Measurements from ENCODE around the gene MAPKBP1.

MAPKBP1 gene

DNA sequence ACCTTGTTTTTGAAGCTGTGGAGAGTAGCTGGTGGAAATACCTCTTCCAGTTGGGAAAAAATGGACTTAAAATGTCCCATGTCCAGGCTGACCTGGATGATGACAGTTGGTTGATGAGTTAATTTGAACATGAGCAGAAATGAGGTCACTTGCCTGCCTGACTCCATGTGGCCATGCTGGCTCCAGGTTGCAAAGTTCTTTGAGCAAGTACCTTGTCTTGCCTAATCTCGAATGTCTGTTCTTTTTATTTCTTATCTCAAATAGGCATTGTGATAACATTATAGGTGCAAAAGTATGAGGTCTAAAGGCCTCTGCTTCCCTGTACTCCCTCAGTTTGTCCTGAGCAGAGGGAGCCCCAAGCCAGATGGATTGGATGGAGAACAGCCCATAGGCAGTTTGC, 9.0 kb downstream of the MAPKBP1 start:
- H3K9ac ChIP-seq (ENCODE audit: low read length) = no peak overlapping the region

DNA sequence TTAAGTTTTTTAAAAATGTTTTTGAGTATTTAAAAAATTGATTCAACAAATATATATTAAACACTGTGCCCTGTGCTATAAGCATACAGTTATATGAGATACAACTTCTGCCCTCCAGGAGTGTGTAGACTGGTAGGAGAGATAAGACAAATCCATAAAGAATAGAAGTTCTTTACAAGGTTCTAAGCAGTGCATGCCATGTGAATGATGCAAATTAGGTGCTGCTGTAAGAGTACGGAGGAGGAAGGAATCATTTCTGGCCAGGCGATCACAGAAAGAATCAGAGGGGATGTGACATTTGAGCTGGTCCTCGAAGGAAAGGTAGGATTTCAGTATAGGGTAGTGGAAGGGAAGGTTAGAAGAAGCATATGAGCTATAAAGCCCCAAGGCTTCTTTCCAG, 14.0 kb downstream of the MAPKBP1 start:
- Histone ChIP-seq H3K36me3 (ENCODE audit: control insufficient read depth, low read depth, low read length) (no peaks in the 10 kb centered on the region), H3K27ac (ENCODE audit: low read length) (no peak overlapping the region), H3K9ac (ENCODE audit: low read length) (no peak overlapping the region), H3K4me3 (ENCODE audit: low read length) (no peak overlapping the region), H3K4me1 (ENCODE audit: control insufficient read depth, low read depth, low read length) (peaks cover 27% of the 10 kb centered on the region), H3K27me3 (ENCODE audit: control insufficient read depth, insufficient read depth, low read length) (no peaks in the 10 kb centered on the region), H3K9me3 (ENCODE audit: control insufficient read depth, low read depth, low read length) (no peaks in the 10 kb centered on the region)

More for the DNA sequence above, 9.0 kb downstream of the MAPKBP1 start:
- Histone ChIP-seq H3K4me1 (ENCODE audit: control insufficient read depth, low read depth, low read length) (peaks cover 18% of the 10 kb centered on the region), H3K36me3 (ENCODE audit: control insufficient read depth, low read depth, low read length) (no peaks in the 10 kb centered on the region), H3K27me3 (ENCODE audit: control insufficient read depth, insufficient read depth, low read length) (no peaks in the 10 kb centered on the region), H3K4me3 (ENCODE audit: low read length) (no peak overlapping the region), H3K9me3 (ENCODE audit: control insufficient read depth, low read depth, low read length) (no peaks in the 10 kb centered on the region), H3K27ac (ENCODE audit: low read length) (no peak overlapping the region)

DNA sequence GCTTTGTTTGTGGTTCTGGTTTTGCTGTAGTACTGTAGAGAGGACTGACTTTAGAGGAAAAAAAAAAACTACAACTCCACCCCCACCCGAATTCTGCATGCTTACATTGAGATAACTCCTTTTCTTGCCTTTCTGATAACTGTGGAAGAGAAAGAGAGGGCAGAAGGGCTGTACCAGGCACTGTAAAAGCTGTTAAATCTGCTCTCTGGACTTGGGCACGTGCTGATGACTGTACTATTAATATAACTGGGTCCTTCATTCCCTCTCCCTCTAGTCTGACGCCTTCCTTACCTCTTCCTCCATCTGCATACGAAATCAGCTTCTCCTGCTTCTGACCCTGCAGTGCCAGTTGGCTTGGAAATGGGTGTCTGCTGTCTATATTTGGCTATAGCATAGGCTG, 15.0 kb downstream of the MAPKBP1 start:
- Histone ChIP-seq H3K27me3 (ENCODE audit: control insufficient read depth, insufficient read depth, low read length) (no peaks in the 10 kb centered on the region), H3K36me3 (ENCODE audit: control insufficient read depth, low read depth, low read length) (no peaks in the 10 kb centered on the region), H3K9ac (ENCODE audit: low read length) (no peak overlapping the region), H3K4me3 (ENCODE audit: low read length) (no peak overlapping the region), H3K4me1 (ENCODE audit: control insufficient read depth, low read depth, low read length) (peaks cover 27% of the 10 kb centered on the region), H3K9me3 (ENCODE audit: control insufficient read depth, low read depth, low read length) (no peaks in the 10 kb centered on the region), H3K27ac (ENCODE audit: low read length) (no peak overlapping the region)

DNA sequence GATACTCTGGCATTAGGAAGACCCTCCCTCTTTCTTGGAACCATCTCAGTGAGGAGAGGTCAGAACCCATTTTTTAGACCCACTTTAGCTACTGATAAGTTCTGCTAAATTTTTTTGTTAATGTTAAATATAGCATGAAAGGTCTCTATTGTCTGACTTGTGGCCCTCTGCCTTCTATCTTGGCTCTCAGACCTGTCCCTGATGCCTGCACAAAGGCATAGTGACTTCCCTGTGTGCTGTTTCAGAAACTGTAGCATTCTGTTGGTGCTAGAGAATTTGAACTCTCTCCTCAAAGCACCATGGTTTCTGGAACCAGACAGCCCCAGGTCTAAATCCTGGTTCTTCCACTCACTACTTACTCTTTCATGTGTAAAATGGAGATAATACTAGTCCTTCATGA, 15.4 kb downstream of the MAPKBP1 start:
- no peak overlapping the region for H3K4me3 ChIP-seq (ENCODE audit: low read length)
- H3K9ac ChIP-seq (ENCODE audit: low read length) = no peak overlapping the region
- H3K4me1 ChIP-seq (ENCODE audit: control insufficient read depth, low read depth, low read length) = peaks cover 27% of the 10 kb centered on the region
- H3K27me3 ChIP-seq (ENCODE audit: control insufficient read depth, insufficient read depth, low read length) = no peaks in the 10 kb centered on the region
- H3K27ac ChIP-seq (ENCODE audit: low read length) = no peak overlapping the region
- H3K9me3 ChIP-seq (ENCODE audit: control insufficient read depth, low read depth, low read length) = no peaks in the 10 kb centered on the region
- H3K36me3 ChIP-seq (ENCODE audit: control insufficient read depth, low read depth, low read length) = no peaks in the 10 kb centered on the region

DNA sequence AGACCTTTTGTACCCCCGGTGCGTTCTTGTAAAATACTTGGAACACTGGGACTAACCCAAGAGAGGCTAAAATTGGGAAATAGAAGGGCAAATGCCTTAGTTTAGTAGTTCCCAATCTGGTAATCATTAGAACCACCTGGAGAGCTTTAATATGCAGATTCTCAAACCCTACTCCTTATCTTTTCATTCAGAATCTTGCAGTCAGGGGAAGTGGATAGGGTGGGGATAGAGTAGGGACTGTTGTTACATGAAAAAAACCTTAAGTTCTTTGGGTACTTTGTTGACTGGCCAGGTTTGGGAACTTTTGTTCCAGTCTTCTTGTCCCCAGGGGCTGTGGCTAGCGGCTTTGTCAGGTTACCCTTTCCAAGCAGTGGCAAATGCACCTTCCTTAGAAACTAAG, 15.9 kb downstream of the MAPKBP1 start:
- Histone ChIP-seq H3K4me1 (ENCODE audit: control insufficient read depth, low read depth, low read length) (peaks cover 27% of the 10 kb centered on the region), H3K27me3 (ENCODE audit: control insufficient read depth, insufficient read depth, low read length) (no peaks in the 10 kb centered on the region), H3K4me3 (ENCODE audit: low read length) (no peak overlapping the region), H3K9ac (ENCODE audit: low read length) (no peak overlapping the region), H3K9me3 (ENCODE audit: control insufficient read depth, low read depth, low read length) (no peaks in the 10 kb centered on the region), H3K27ac (ENCODE audit: low read length) (no peak overlapping the region), H3K36me3 (ENCODE audit: control insufficient read depth, low read depth, low read length) (no peaks in the 10 kb centered on the region)

DNA sequence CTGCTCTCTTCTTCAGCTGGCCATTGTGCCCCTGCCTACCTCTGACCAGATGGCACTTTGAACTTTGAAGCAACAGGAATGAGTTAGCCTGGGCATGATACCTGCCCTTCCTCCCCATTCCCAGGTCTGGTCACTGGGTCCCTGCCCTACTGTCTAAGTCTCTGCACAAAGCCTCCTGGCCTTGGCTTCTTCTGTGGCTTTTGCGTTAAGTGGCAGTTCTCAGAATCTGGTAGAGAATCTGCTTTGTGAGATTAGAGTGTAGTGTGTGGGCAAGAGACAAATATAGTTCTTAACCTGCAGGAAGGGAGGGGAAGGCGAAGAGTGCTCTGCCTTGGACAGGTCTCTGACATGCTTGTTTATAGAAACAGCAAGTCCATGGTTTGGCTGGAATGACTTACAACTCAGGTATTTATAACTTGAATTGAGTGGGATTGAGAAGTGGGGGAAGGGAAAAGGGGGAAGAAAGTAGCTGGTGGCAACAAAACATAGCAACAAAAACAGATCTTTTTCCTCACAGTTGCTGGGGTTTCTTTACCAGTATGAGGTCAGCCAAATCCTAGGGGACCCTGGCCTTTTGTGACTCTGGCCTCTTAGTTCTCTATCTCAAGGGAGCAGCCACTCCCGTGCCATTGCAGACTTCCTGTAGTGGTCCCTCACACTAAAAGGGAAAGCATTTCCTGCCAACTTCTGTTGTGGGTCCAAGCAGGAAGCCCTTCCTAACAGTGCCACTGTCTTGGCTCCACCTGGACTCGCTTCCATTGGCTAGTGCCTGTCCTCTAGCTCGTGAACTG, 16.7 kb downstream of the MAPKBP1 start:
- no peak overlapping the region for H3K9ac ChIP-seq (ENCODE audit: low read length)

DNA sequence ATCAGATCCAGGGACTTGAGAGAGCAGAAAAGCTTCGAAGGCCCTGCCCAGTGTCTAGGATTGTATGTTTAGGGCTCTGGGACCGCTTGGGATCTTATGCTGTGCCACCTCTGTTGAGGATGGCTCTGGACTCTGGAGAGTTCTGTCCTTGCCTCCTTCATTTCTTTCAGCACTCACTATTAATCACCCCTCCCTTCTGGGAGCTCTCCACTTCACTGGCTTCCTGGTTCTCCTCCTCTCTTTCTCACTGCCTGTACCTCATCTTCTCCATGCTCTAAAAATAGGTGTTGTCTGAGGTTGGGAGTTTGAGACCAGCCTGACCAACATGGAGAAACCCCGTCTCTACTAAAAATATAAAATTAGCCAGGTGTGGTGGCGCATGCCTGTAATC, 17.3 kb downstream of the MAPKBP1 start:
- H3K4me3 ChIP-seq (ENCODE audit: low read length) = no peak overlapping the region
- no peaks in the 10 kb centered on the region for H3K27me3 ChIP-seq (ENCODE audit: control insufficient read depth, insufficient read depth, low read length)
- H3K9ac ChIP-seq (ENCODE audit: low read length) = no peak overlapping the region
- peaks cover 27% of the 10 kb centered on the region for H3K4me1 ChIP-seq (ENCODE audit: control insufficient read depth, low read depth, low read length)
- no peaks in the 10 kb centered on the region for H3K9me3 ChIP-seq (ENCODE audit: control insufficient read depth, low read depth, low read length)
- H3K27ac ChIP-seq (ENCODE audit: low read length) = no peak overlapping the region
- H3K36me3 ChIP-seq (ENCODE audit: control insufficient read depth, low read depth, low read length) = no peaks in the 10 kb centered on the region

More for the DNA sequence above, 16.7 kb downstream of the MAPKBP1 start:
- Histone ChIP-seq H3K4me1 (ENCODE audit: control insufficient read depth, low read depth, low read length) (peaks cover 27% of the 10 kb centered on the region), H3K36me3 (ENCODE audit: control insufficient read depth, low read depth, low read length) (no peaks in the 10 kb centered on the region), H3K27me3 (ENCODE audit: control insufficient read depth, insufficient read depth, low read length) (no peaks in the 10 kb centered on the region), H3K27ac (ENCODE audit: low read length) (no peak overlapping the region), H3K9me3 (ENCODE audit: control insufficient read depth, low read depth, low read length) (no peaks in the 10 kb centered on the region), H3K4me3 (ENCODE audit: low read length) (no peak overlapping the region)

DNA sequence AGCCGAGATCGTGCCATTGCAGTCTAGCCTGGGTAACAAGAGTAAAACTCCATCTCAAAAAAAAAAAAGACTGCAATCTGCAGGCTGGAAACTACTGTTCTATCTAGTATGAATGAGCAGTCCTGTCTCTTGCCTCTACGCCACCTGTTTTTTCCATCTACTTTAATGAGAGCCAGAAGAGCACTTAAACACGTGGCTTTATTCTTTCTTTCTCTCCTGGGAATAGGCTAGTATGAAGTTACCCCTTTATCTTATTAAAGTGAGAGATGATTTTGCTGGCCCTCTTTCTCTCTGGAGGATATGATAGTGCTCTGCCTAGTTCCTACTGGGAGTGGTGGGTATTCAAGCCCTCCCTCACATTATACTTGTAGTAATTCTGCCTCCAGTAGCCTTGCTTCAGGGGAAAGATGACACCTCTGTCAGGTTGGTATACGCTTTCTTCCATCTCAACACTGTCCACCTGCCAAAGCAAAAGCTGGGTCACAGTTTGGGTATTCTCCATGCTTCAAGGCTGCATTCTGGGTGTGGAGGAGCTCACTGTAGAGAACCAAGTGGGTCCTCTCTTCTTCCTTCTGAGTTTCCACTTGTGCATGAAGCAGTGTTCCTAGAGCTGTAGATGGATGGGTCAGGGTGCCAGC, 17.8 kb downstream of the MAPKBP1 start:
- no peak overlapping the region for H3K4me3 ChIP-seq (ENCODE audit: low read length)
- no peaks in the 10 kb centered on the region for H3K27me3 ChIP-seq (ENCODE audit: control insufficient read depth, insufficient read depth, low read length)
- no peaks in the 10 kb centered on the region for H3K9me3 ChIP-seq (ENCODE audit: control insufficient read depth, low read depth, low read length)
- H3K27ac ChIP-seq (ENCODE audit: low read length) = no peak overlapping the region
- peaks cover 27% of the 10 kb centered on the region for H3K4me1 ChIP-seq (ENCODE audit: control insufficient read depth, low read depth, low read length)
- no peak overlapping the region for H3K9ac ChIP-seq (ENCODE audit: low read length)
- H3K36me3 ChIP-seq (ENCODE audit: control insufficient read depth, low read depth, low read length) = no peaks in the 10 kb centered on the region

DNA sequence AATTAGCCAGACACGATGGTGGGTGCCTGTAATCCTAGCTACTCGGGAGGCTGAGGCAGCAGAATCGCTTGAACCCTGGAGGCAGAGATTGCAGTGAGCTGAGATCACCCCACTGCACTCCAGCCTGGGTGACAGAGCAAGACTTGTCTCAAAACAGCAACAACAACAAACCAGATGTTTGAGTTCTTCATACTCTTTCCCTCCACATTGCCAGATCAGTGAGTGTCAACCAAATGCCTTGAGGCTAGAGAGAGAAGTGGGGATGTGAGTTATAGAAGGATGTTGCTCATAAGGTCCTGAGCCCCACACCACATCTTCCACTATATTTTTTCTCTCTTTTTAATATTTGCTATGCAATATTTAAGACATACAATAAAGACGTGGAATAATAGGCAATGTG, 19.8 kb downstream of the MAPKBP1 start:
- H3K4me1 ChIP-seq (ENCODE audit: control insufficient read depth, low read depth, low read length) = peaks cover 24% of the 10 kb centered on the region
- no peak overlapping the region for H3K4me3 ChIP-seq (ENCODE audit: low read length)
- H3K9me3 ChIP-seq (ENCODE audit: control insufficient read depth, low read depth, low read length) = no peaks in the 10 kb centered on the region
- no peaks in the 10 kb centered on the region for H3K27me3 ChIP-seq (ENCODE audit: control insufficient read depth, insufficient read depth, low read length)
- no peak overlapping the region for H3K9ac ChIP-seq (ENCODE audit: low read length)
- no peak overlapping the region for H3K27ac ChIP-seq (ENCODE audit: low read length)
- no peaks in the 10 kb centered on the region for H3K36me3 ChIP-seq (ENCODE audit: control insufficient read depth, low read depth, low read length)

DNA sequence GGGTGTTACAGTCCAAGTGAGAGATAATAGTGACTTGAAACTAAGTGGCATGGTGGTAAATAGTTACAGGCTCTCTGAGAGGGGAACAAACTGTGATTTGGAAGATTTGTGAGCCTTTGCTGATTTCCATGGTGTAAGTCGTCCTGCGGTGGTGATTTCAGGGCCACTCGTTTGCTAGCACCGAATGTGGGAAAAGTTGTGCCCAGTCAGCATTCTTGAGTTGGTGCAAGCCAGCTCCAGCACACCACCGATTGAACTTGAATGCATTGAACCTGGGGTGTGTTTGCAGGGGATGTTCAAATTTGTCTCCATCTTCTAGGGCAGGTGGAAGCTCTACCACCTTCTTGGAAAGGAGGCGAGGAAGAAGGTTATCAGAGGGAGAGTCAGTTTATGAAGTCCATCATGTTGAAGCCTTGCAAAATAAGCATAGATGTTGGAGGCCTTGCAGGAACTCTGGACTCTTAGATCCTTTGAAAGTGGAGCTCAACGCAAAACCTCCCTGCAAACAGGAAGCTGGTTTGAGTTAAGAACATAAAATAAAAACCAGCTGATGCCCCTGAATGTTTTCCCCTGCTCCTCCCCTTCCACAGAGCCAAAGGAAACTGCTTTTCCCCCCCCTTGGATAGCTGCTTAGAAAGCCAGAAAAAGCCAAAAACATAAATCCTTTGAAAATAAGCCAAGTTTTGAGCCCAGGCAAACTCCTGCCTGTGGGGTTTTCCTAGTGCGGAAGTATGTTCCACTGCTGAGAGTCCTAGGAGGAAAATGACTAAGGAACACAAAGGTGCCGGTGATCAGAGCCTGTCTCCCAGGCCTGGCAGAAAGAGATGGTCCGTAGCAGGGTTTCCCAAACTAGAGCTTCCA, 21.9 kb downstream of the MAPKBP1 start:
- no peak overlapping the region for H3K4me3 ChIP-seq (ENCODE audit: low read length)
- H3K27me3 ChIP-seq (ENCODE audit: control insufficient read depth, insufficient read depth, low read length) = no peaks in the 10 kb centered on the region
- peaks cover 3% of the 10 kb centered on the region for H3K4me1 ChIP-seq (ENCODE audit: control insufficient read depth, low read depth, low read length)
- no peaks in the 10 kb centered on the region for H3K36me3 ChIP-seq (ENCODE audit: control insufficient read depth, low read depth, low read length)
- no peaks in the 10 kb centered on the region for H3K9me3 ChIP-seq (ENCODE audit: control insufficient read depth, low read depth, low read length)
- H3K27ac ChIP-seq (ENCODE audit: low read length) = no peak overlapping the region
- no peak overlapping the region for H3K9ac ChIP-seq (ENCODE audit: low read length)

DNA sequence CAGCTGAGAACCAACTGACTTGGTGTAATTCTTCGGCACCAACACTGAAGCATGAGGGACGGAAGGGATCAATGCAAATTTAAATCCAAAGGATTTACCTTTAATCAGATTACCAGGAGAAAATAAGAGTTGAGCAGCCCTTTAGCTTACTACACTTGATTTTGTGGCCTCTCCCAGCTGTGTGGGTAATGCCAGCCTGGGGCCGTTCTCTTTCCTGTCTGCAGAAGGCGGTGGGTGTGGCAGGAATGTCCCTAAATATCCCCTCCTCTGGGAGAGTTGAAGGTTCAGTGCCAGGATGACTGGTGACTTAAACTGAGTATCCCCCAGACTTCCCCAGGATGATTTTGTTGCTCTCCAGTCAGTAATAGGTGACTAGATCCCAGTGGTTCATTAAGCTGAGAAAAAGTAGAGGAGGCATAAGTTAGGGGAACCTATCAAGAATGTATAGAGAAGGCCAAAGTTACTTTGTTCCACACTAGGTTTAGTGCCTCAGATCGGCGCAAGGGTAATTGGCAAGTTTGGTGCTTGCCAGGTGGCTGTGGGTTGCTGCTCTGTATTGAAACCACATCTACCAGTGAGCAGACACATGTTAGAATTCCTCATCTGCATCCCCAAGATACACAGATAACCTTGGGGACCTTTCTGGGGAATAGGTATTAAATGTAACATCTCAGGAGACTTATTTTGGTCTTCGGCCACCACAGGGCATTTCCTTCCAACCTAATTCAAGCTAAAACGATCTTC, 23.1 kb downstream of the MAPKBP1 start:
- Histone ChIP-seq H3K27me3 (ENCODE audit: control insufficient read depth, insufficient read depth, low read length) (no peaks in the 10 kb centered on the region), H3K4me3 (ENCODE audit: low read length) (no peak overlapping the region), H3K27ac (ENCODE audit: low read length) (no peak overlapping the region), H3K36me3 (ENCODE audit: control insufficient read depth, low read depth, low read length) (no peaks in the 10 kb centered on the region), H3K9me3 (ENCODE audit: control insufficient read depth, low read depth, low read length) (no peaks in the 10 kb centered on the region), H3K9ac (ENCODE audit: low read length) (no peak overlapping the region), H3K4me1 (ENCODE audit: control insufficient read depth, low read depth, low read length) (no peaks in the 10 kb centered on the region)
